ENCODE measurements around the gene TMC3.

DNA sequence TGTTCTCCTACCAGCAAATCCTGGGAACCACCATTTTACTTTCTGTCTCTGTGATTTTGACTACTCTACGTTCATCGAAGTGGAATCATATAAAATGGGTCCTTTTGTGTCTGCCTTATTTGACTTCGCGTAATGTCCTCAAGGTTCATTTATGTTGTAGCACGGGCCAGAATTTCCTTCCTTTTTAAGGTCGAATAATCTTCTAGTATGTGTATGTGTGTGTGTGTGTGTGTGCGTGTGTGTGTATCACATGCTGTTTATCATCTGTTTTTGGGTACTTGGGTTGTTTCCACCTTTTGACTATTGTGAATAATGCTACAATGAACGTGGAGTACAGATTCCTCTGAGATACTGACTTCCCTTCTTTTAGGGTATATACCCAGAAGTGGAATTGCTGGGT lies 85.4 kb downstream of the TMC3 start:
- TF ChIP-seq POLR2AphosphoS5 (IDR thresholded peaks at IDR 0.05; ENCODE audit: borderline replicate concordance, low read depth, low read length) (no peak), EZH2 (IDR thresholded peaks at IDR 0.05) (no peak)

All from SK-N-MC (cell line).